GM12891 (cell line): ENCODE measurements around the gene MAG.

Source experiments
- POLR2A ChIP-seq: IDR thresholded peaks from 2 replicates; pipeline ENCODE4 v1.6.1; 2011; ENCODE audit warnings: low read depth, low read length, control low read depth
- POLR2AphosphoS5 ChIP-seq: IDR thresholded peaks from 2 replicates; pipeline ENCODE4 v1.6.1; 2011; ENCODE audit warnings: low read depth, low read length, control low read depth
- POU2F2 ChIP-seq: IDR thresholded peaks from 2 replicates; pipeline ENCODE4 v1.6.1; 2011; ENCODE audit warnings: low read depth, mild to moderate bottlenecking, control low read depth, low read length, moderate library complexity
- SPI1 ChIP-seq: IDR thresholded peaks from 2 replicates; pipeline ENCODE4 v1.6.1; 2011; ENCODE audit warnings: low read depth, low read length, control low read depth

GRCh38 chr19:35321291-35321690, 29.3 kb downstream of the MAG start:
- TF ChIP-seq POLR2A (no peak), POLR2AphosphoS5 (no peak), SPI1 (no peak), POU2F2 (no peak)
